GM19467 (cell line): Measurements from ENCODE around the gene OR6X1.

Experiments used
- ATAC-seq: cut with Tn5 transposase; IDR thresholded peaks from one replicate; pipeline ENCODE4 v1.9.1; 2021; ENCODE audit warnings: mild to moderate bottlenecking, moderate library complexity; ENCODE audit not compliant: unreplicated experiment

The OR6X1 gene

GRCh38 chr11:123754101-123754568 lies at the start of gene OR6X1:
Gene OR6X1, minus strand, starts transcription at chr11:123754518. Its CDS starts 0 bp downstream, at chr11:123754518.
- no peak for ATAC-seq

- ATAC-seq, result no peak
Measured at GRCh38 chr11:123801765-123802164, 47.4 kb upstream of the OR6X1 start.

- no peak for ATAC-seq
Measured at GRCh38 chr11:123800036-123800435, 45.7 kb upstream of the OR6X1 start.

GRCh38 chr11:123799438-123799837 lies 45.1 kb upstream of the OR6X1 start:
- no peak for ATAC-seq

- no peak for ATAC-seq
Measured at GRCh38 chr11:123798513-123799252, 44.4 kb upstream of the OR6X1 start.

GRCh38 chr11:123798079-123798478 lies 43.8 kb upstream of the OR6X1 start:
- ATAC-seq, result no peak

- no peak for ATAC-seq
Measured at GRCh38 chr11:123797541-123797940, 43.2 kb upstream of the OR6X1 start.

GRCh38 chr11:123797114-123797513 lies 42.8 kb upstream of the OR6X1 start:
- ATAC-seq, result no peak

GRCh38 chr11:123796226-123796625 lies 41.9 kb upstream of the OR6X1 start:
- no peak for ATAC-seq

GRCh38 chr11:123783536-123783935 lies 29.2 kb upstream of the OR6X1 start:
- ATAC-seq, result no peak

GRCh38 chr11:123778511-123778910 lies 24.2 kb upstream of the OR6X1 start:
- no peak for ATAC-seq

- ATAC-seq, result no peak
Measured at GRCh38 chr11:123775715-123776549, 21.6 kb upstream of the OR6X1 start.

- ATAC-seq, result no peak
Measured at GRCh38 chr11:123775289-123775688, 21.0 kb upstream of the OR6X1 start.

- ATAC-seq, result no peak
Measured at GRCh38 chr11:123773959-123774358, 19.6 kb upstream of the OR6X1 start.

- ATAC-seq, result no peak
Measured at GRCh38 chr11:123773026-123773425, 18.7 kb upstream of the OR6X1 start.

- ATAC-seq, result no peak
Measured at GRCh38 chr11:123771664-123772063, 17.3 kb upstream of the OR6X1 start.

GRCh38 chr11:123770712-123771111 lies 16.4 kb upstream of the OR6X1 start:
- ATAC-seq, result no peak

- no peak for ATAC-seq
Measured at GRCh38 chr11:123765601-123766000, 11.3 kb upstream of the OR6X1 start.

GRCh38 chr11:123762422-123762821 lies 8.1 kb upstream of the OR6X1 start:
- ATAC-seq, result no peak

- ATAC-seq, result no peak
Measured at GRCh38 chr11:123760894-123761293, 6.6 kb upstream of the OR6X1 start.

GRCh38 chr11:123757976-123758375 lies 3.7 kb upstream of the OR6X1 start:
- ATAC-seq, result no peak

- ATAC-seq, result no peak
Measured at GRCh38 chr11:123755813-123756212, 1.5 kb upstream of the OR6X1 start.
